HCT116 (cell line): ENCODE results near the gene SUPT6H. TPM values are rescaled to one million over a fixed set of nuclear protein-coding genes. Genes with fewer than 3 reads are reported as not detected.

Source experiments
- ATAC-seq: fragments of 200-7000 bp; cut with Tn5 transposase; 2 replicates; pipeline ENCODE4 v1.9.1; 2020; ENCODE audit warnings: mild to moderate bottlenecking, moderate library complexity
- BruUV-seq: library from RNA; stranded (reverse); fragments of 400-500 nt; replicated peaks from 2 replicates; lab custom pipeline; 2021; lab: Mats Ljungman, UMichigan
- CTCF ChIA-PET: fragments of 300-600 bp; sonication (Branson Sonifier 250); formaldehyde crosslinking; loops from one replicate; lab custom pipeline; 2021; ENCODE audit warnings: antibody characterized with exemption; lab: Charles Lee
- POLR2A ChIA-PET: fragments of 300-600, 350-600 bp; sonication (Branson Sonifier 250); formaldehyde crosslinking; loops from one replicate; lab custom pipeline; 2021; ENCODE audit warnings: antibody characterized with exemption; lab: Charles Lee
- RAD21 ChIA-PET, 2 experiments: fragments of 300-600 bp; sonication (Branson Sonifier 250); formaldehyde crosslinking; loops; one replicate each; lab custom pipeline; 2023; ENCODE audit warnings: low total read pairs in 2 of 2; ENCODE audit not compliant: uncharacterized antibody in 2 of 2, unreplicated experiment in 2 of 2, low non-redundant PET in 1 of 2; lab: Charles Lee
- DNase-seq: peaks from one replicate; pipeline ENCODE4 v3.0.0-alpha.2; 2010; ENCODE audit warnings: low read depth, low spot score
- H2AFZ ChIP-seq: fragments of 200-600 bp; shearing (Covaris generic), sonication (generic); 2 replicates; pipeline ENCODE4 v1.6.1; 2017; ENCODE audit warnings: low read depth, mixed run types, mixed read lengths, antibody characterized with exemption, low read length; ENCODE audit not compliant: poor library complexity, severe bottlenecking
- H3K27ac ChIP-seq: 2 replicates; pipeline ENCODE4 v1.5.1; 2012; ENCODE audit warnings: low read depth, low read length
- H3K27me3 ChIP-seq: fragments of 200-600 bp; sonication (generic); 2 replicates; pipeline ENCODE4 v1.6.1; 2016; ENCODE audit warnings: mixed run types, low read length, mixed read lengths; ENCODE audit not compliant: insufficient read depth
- H3K36me3 ChIP-seq, 2 experiments: fragments of 200-500 bp in 1 of 2; fragments of 200-600 bp in 1 of 2; sonication (Bioruptor generic) in 1 of 2; sonication (generic) in 1 of 2; 2 replicates each; pipeline versions ENCODE4 v1.5.1 to v1.6.1; 2014 to 2016; ENCODE audit warnings: low read length in 2 of 2, inconsistent platforms in 1 of 2, mixed read lengths in 1 of 2, mixed run types in 1 of 2; ENCODE audit not compliant: insufficient read depth in 2 of 2, control insufficient read depth in 1 of 2
- H3K4me1 ChIP-seq, 2 experiments: fragments of 200-600 bp in 1 of 2; sonication (generic) in 1 of 2; 2 replicates each; pipeline versions ENCODE4 v1.5.1 to v1.6.1; 2012 to 2017; ENCODE audit warnings: low read length in 2 of 2, inconsistent platforms in 1 of 2, mild to moderate bottlenecking in 1 of 2, mixed read lengths in 1 of 2, mixed run types in 1 of 2, moderate library complexity in 1 of 2; ENCODE audit not compliant: insufficient read depth in 2 of 2, control insufficient read depth in 1 of 2
- H3K4me2 ChIP-seq: fragments of 200-600 bp; sonication (generic); 2 replicates; pipeline ENCODE4 v1.6.1; 2017; ENCODE audit warnings: mixed run types, low read length, mixed read lengths
- H3K4me3 ChIP-seq, 2 experiments: fragments of 200-600 bp in 1 of 2; sonication (generic) in 1 of 2; replicated peaks in 1 of 2; 2 replicates each; pipeline ENCODE4 v1.5.1; 2011 to 2016; ENCODE audit warnings: low read length in 2 of 2, control low read depth in 1 of 2, low read depth in 1 of 2, mild to moderate bottlenecking in 1 of 2, mixed read lengths in 1 of 2, mixed run types in 1 of 2
- H3K79me2 ChIP-seq: fragments of 200-600 bp; sonication (generic); 2 replicates; pipeline ENCODE4 v1.6.1; 2017; ENCODE audit warnings: mild to moderate bottlenecking, mixed run types, low read length, moderate library complexity, mixed read lengths; ENCODE audit not compliant: insufficient read depth
- H3K9ac ChIP-seq: fragments of 200-600 bp; sonication (generic); 2 replicates; pipeline ENCODE4 v1.6.1; 2016; ENCODE audit warnings: low read length, mixed read lengths
- H3K9me2 ChIP-seq: fragments of 200-600 bp; sonication (generic), shearing (Covaris generic); 2 replicates; pipeline ENCODE4 v1.6.1; 2017; ENCODE audit warnings: mixed run types, mild to moderate bottlenecking, moderate library complexity; ENCODE audit not compliant: insufficient read depth
- H3K9me3 ChIP-seq, 2 experiments: fragments of 200-500 bp in 1 of 2; fragments of 200-600 bp in 1 of 2; sonication (Bioruptor generic) in 1 of 2; sonication (generic) in 1 of 2; 2 replicates each; pipeline ENCODE4 v1.6.1; 2014 to 2017; ENCODE audit warnings: low read length in 2 of 2, mixed read lengths in 2 of 2, inconsistent platforms in 1 of 2, low read depth in 1 of 2, mild to moderate bottlenecking in 1 of 2, mixed run types in 1 of 2, moderate library complexity in 1 of 2; ENCODE audit not compliant: control insufficient read depth in 1 of 2, insufficient read depth in 1 of 2
- H4K20me1 ChIP-seq: fragments of 200-600 bp; sonication (generic), shearing (Covaris generic); 2 replicates; pipeline ENCODE4 v1.6.1; 2017; ENCODE audit warnings: mixed run types, mild to moderate bottlenecking, moderate library complexity; ENCODE audit not compliant: insufficient read depth
- ELF1 ChIP-seq: IDR thresholded peaks from 2 replicates; pipeline ENCODE4 v1.6.1; 2012; ENCODE audit warnings: low read depth, borderline replicate concordance
- EZH2phosphoT487 ChIP-seq: fragments of 200-600 bp; IDR thresholded peaks from 2 replicates; pipeline ENCODE4 v1.6.1; 2018; ENCODE audit warnings: antibody characterized with exemption, borderline replicate concordance
- POLR2AphosphoS5 ChIP-seq: IDR thresholded peaks from 2 replicates; pipeline ENCODE4 v1.6.1; 2011; ENCODE audit warnings: mild to moderate bottlenecking, low read depth, low read length, moderate library complexity
- SRF ChIP-seq: IDR thresholded peaks from 2 replicates; pipeline ENCODE4 v1.6.1; 2012; ENCODE audit warnings: low read depth
- TCF7L2 ChIP-seq: IDR thresholded peaks from 2 replicates; pipeline ENCODE4 v1.7.0; 2011; ENCODE audit warnings: borderline replicate concordance, inconsistent platforms; ENCODE audit not compliant: insufficient read depth, insufficient read length; ENCODE audit errors: extremely low read depth
- YY1 ChIP-seq: IDR thresholded peaks from 2 replicates; pipeline ENCODE4 v1.6.1; 2011; ENCODE audit warnings: low read length, low read depth, moderate library complexity, mild to moderate bottlenecking; ENCODE audit not compliant: insufficient replicate concordance; ENCODE audit errors: extremely low read depth
- ZNF274 ChIP-seq: fragments of 200-500 bp; sonication (Bioruptor generic); IDR thresholded peaks from 2 replicates; pipeline ENCODE4 v1.6.1; 2014; ENCODE audit warnings: mild to moderate bottlenecking, low read depth, low read length, inconsistent platforms
- intact Hi-C: fragments of 100-400 bp; cut with micrococcal nuclease; formaldehyde crosslinking; loops from 2 replicates; pipeline ENCODE4 v1.10.0; 2022
- total RNA-seq: library from RNA; stranded (reverse); gene quantifications from one replicate; pipeline ENCODE4 v1.2.1, GENCODE V29; 2021; ENCODE audit not compliant: unreplicated experiment
- TF ChIP-seq, protein P1 (sequence below), 3 experiments: fragments of 200-600 bp in 1 of 3; sonication (generic) in 1 of 3; IDR thresholded peaks in 2 of 3; conservative IDR thresholded peaks in 1 of 3; 2 replicates each; pipeline ENCODE4 v1.5.1; 2012 to 2017; ENCODE audit warnings: low read depth in 2 of 3, low read length in 2 of 3, antibody characterized with exemption in 1 of 3, borderline replicate concordance in 1 of 3, control low read depth in 1 of 3, mild to moderate bottlenecking in 1 of 3, mixed read lengths in 1 of 3, mixed run types in 1 of 3, moderate library complexity in 1 of 3; ENCODE audit not compliant: insufficient read depth in 1 of 3

SUPT6H gene
- total RNA-seq, 1 experiment from 2014 or later, result 62.1 TPM

DNA sequence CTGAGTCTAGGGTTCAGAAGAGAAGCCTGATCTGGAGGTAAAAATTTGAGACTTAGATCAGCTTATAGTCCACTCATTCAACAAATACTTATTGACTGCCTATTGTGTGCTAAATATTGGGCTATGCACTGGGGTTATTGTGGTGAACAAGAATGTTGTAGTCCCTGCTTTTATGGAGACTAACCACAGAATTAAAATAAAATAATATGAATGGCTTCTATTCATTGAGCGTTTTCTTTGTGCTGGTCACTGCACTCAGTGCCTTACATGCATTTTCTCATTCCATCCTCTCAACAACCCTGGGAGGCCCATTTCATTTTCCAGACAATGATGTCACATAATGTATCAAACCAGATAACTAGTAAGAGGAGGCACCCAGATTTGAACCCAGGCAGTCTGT is 71.3 kb downstream of the SUPT6H start:
- DNase-seq, result no peak
- Histone ChIP-seq H3K27ac (no peak overlapping the region), H3K79me2 (no peaks in the 10 kb centered on the region; the same call in 1 of the 2 replicates), H2AFZ (no peak overlapping the region), H3K9me2 (no peaks in the 10 kb centered on the region), H3K27me3 (no peaks in the 10 kb centered on the region), H4K20me1 (no peaks in the 10 kb centered on the region), H3K9me3 (no peaks in the 10 kb centered on the region), H3K36me3 (no peaks in the 10 kb centered on the region), H3K4me1 (peaks cover 25 to 32% of the 10 kb centered on the region in 2 experiments), H3K9ac (no peak overlapping the region), H3K4me3 (no peak overlapping the region), H3K4me2 (no peak overlapping the region)
- ChIA-PET RAD21 (no interaction called here), POLR2A (interaction anchor here (0.6 kb wide), 1 partner anchor 10 kb away, joined by 7 read pairs; no protein-coding TSS in a partner anchor), CTCF (interaction anchor here (1.5 kb wide), 1 partner anchor 30 kb away, joined by 4 read pairs; no protein-coding TSS in a partner anchor)
- no peak for ATAC-seq
- no TSS peak for BruUV-seq
- intact Hi-C loops, result no loop called here
- TF ChIP-seq EZH2phosphoT487 (no peak), YY1 (no peak)

DNA sequence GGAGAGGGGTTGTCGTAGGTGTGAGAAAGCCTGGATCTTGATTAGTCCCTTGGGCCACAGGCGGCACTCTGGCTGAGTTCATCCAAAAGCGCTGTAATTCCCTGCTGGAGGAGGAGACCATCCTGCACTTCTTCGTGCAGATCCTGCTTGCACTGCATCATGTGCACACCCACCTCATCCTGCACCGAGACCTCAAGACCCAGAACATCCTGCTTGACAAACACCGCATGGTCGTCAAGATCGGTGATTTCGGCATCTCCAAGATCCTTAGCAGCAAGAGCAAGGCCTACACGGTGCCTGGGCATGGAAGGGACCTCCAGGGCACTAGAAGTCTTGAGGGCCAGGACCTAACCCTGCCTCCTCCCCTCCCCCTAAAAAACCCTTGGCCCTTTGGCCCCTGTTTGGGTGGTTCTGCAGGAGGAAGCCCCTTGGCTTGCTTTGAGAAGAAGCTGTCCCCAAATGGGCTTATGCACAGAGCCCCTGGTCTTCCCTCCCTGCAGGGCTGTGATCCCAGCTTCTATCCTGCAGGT is 72.8 kb downstream of the SUPT6H start:
- Histone ChIP-seq H3K4me2 (peak overlapping the region; percentile 61), H3K9ac (peak overlapping the region; percentile 26; the same call in 1 of the 2 replicates), H3K9me2 (no peaks in the 10 kb centered on the region), H3K79me2 (no peaks in the 10 kb centered on the region), H4K20me1 (no peaks in the 10 kb centered on the region), H3K4me1 (peaks cover 17 to 21% of the 10 kb centered on the region in 2 experiments), H3K27me3 (no peaks in the 10 kb centered on the region), H3K27ac (peak overlapping the region; percentile 57), H3K9me3 (no peaks in the 10 kb centered on the region), H2AFZ (no peak overlapping the region), H3K4me3 (peak overlapping the region in 1 of 2 experiments; percentile 11; a peak in 1 of 4 replicates), H3K36me3 (no peaks in the 10 kb centered on the region)
- intact Hi-C loops, result no loop called here
- TF ChIP-seq ELF1 (no peak), TCF7L2 (no peak), POLR2AphosphoS5 (no peak), ZNF274 (no peak), SRF (no peak)
- TF ChIP-seq, protein P1, sequence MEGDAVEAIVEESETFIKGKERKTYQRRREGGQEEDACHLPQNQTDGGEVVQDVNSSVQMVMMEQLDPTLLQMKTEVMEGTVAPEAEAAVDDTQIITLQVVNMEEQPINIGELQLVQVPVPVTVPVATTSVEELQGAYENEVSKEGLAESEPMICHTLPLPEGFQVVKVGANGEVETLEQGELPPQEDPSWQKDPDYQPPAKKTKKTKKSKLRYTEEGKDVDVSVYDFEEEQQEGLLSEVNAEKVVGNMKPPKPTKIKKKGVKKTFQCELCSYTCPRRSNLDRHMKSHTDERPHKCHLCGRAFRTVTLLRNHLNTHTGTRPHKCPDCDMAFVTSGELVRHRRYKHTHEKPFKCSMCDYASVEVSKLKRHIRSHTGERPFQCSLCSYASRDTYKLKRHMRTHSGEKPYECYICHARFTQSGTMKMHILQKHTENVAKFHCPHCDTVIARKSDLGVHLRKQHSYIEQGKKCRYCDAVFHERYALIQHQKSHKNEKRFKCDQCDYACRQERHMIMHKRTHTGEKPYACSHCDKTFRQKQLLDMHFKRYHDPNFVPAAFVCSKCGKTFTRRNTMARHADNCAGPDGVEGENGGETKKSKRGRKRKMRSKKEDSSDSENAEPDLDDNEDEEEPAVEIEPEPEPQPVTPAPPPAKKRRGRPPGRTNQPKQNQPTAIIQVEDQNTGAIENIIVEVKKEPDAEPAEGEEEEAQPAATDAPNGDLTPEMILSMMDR (IDR thresholded peaks at IDR 0.05 in 2 of 3, conservative IDR thresholded peaks at IDR 0.05 in 1 of 3; ENCODE audit: borderline replicate concordance in 1 of 3, insufficient read depth in 1 of 3, low read depth in 2 of 3, low read length in 2 of 3), result no peak
- ChIA-PET POLR2A (interaction anchor here (0.6 to 1.4 kb wide), 4 partner anchors 8 to 16 kb away, joined by 3 to 6 read pairs (median 4); partner anchors contain the start of gene RPL23A), CTCF (interaction anchor here (1.0 to 1.2 kb wide), 2 partner anchors 15 to 29 kb away, joined by 5 read pairs; no protein-coding TSS in a partner anchor), RAD21 (interaction anchor here in 1 of 2 experiments (1.2 kb wide), 1 partner anchor 8 kb away, joined by 3 read pairs; no protein-coding TSS in a partner anchor)
- no peak for DNase-seq
- no peak for ATAC-seq
- no TSS peak for BruUV-seq
